Caco-2 (cell line): Measurements from ENCODE around the gene SUMF2. TPM values are rescaled to one million over a fixed set of nuclear protein-coding genes. Genes with fewer than 3 reads are reported as not detected.
"Not testable (repeated sequence)": the region's sequence is repeated elsewhere in the genome, so short reads cannot be mapped to it uniquely, and the experiment has no call there.

ENCODE experiments used
- BruUV-seq: library from RNA; stranded (reverse); fragments of 400-500 nt; replicated peaks from 2 replicates; lab custom pipeline; 2021; lab: Mats Ljungman, UMichigan
- CTCF ChIA-PET: fragments of 300-600 bp; sonication (Branson Sonifier 250); formaldehyde crosslinking; loops from one replicate; lab custom pipeline; 2022; ENCODE audit warnings: antibody characterized with exemption; lab: Charles Lee
- POLR2A ChIA-PET: fragments of 300-600 bp; sonication (Branson Sonifier 250); formaldehyde crosslinking; loops from one replicate; lab custom pipeline; 2022; ENCODE audit warnings: antibody characterized with exemption; lab: Charles Lee
- DNase-seq, 2 experiments: peaks; one replicate each; pipeline versions ENCODE4 v3.0.0 to v3.0.0-alpha.2; 2020 to 2022
- H3K27me3 ChIP-seq: replicated peaks from 2 replicates; pipeline ENCODE4 v1.6.0; 2011; ENCODE audit warnings: low read length; ENCODE audit not compliant: control insufficient read depth, insufficient read depth
- H3K36me3 ChIP-seq: 2 replicates; pipeline ENCODE4 v1.5.1; 2011; ENCODE audit warnings: low read length; ENCODE audit not compliant: control insufficient read depth, insufficient read depth
- H3K4me1 ChIP-seq: fragments of 250-450 bp; sonication (Bioruptor Pico); 2 replicates; pipeline ENCODE4 v1.5.1; 2020; ENCODE audit warnings: mild to moderate bottlenecking
- H3K4me3 ChIP-seq: 2 replicates; pipeline ENCODE4 v1.5.1; 2011; ENCODE audit warnings: low read depth, mild to moderate bottlenecking, control low read depth, low read length
- H3K9me3 ChIP-seq: fragments of 250-450 bp; sonication (Bioruptor Pico); 2 replicates; pipeline ENCODE4 v1.5.1; 2020; ENCODE audit warnings: mild to moderate bottlenecking, moderate library complexity
- H3K27ac Mint-ChIP-seq: one replicate; pipeline ENCODE4 v1.8.0; 2022; ENCODE audit warnings: mixed read lengths; ENCODE audit not compliant: unreplicated experiment
- H3K27me3 Mint-ChIP-seq: one replicate; pipeline ENCODE4 v1.8.0; 2022; ENCODE audit warnings: mixed read lengths; ENCODE audit not compliant: insufficient read depth, unreplicated experiment
- H3K36me3 Mint-ChIP-seq: one replicate; pipeline ENCODE4 v1.8.0; 2022; ENCODE audit warnings: mild to moderate bottlenecking, mixed read lengths; ENCODE audit not compliant: insufficient read depth, unreplicated experiment
- H3K4me1 Mint-ChIP-seq: one replicate; pipeline ENCODE4 v1.8.0; 2022; ENCODE audit warnings: low read depth, mixed read lengths; ENCODE audit not compliant: unreplicated experiment
- H3K4me3 Mint-ChIP-seq: one replicate; pipeline ENCODE4 v1.8.0; 2022; ENCODE audit warnings: mild to moderate bottlenecking, moderate library complexity, mixed read lengths; ENCODE audit not compliant: unreplicated experiment
- H3K9me3 Mint-ChIP-seq: one replicate; pipeline ENCODE4 v1.8.0; 2022; ENCODE audit warnings: mixed read lengths; ENCODE audit not compliant: unreplicated experiment
- intact Hi-C: fragments of 100-400 bp; cut with micrococcal nuclease; formaldehyde crosslinking; loops from one replicate; pipeline ENCODE4 v1.10.0; 2022; ENCODE audit not compliant: unreplicated experiment
- total RNA-seq: library from RNA; stranded (reverse); gene quantifications from 2 replicates; pipeline ENCODE4 v1.2.3, GENCODE V29; 2022
- TF ChIP-seq, protein P1 (sequence below), 2 experiments: fragments of 200-600 bp in 1 of 2; IDR thresholded peaks; 1 replicate in 1 of 2; 2 replicates in 1 of 2; pipeline versions ENCODE4 v1.5.1 to v1.8.0; 2011 to 2022; ENCODE audit warnings: antibody characterized with exemption in 1 of 2, control low read depth in 1 of 2, inconsistent platforms in 1 of 2, low read depth in 1 of 2, low read length in 1 of 2, mild to moderate bottlenecking in 1 of 2, moderate library complexity in 1 of 2; ENCODE audit not compliant: insufficient read depth in 1 of 2, severe bottlenecking in 1 of 2, unreplicated experiment in 1 of 2

Gene SUMF2
- total RNA-seq, 1 experiment from 2014 or later, result 172 TPM

DNA sequence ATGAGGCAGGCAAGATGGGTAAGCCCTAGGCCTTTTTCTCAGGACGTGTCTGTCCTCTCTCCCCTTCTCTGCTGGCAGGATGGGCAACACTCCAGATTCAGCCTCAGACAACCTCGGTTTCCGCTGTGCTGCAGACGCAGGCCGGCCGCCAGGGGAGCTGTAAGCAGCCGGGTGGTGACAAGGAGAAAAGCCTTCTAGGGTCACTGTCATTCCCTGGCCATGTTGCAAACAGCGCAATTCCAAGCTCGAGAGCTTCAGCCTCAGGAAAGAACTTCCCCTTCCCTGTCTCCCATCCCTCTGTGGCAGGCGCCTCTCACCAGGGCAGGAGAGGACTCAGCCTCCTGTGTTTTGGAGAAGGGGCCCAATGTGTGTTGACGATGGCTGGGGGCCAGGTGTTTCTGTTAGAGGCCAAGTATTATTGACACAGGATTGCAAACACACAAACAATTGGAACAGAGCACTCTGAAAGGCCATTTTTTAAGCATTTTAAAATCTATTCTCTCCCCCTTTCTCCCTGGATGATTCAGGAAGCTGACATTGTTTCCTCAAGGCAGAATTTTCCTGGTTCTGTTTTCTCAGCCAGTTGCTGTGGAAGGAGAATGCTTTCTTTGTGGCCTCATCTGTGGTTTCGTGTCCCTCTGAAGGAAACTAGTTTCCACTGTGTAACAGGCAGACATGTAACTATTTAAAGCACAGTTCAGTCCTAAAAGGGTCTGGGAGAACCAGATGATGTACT is 15.5 kb downstream of the SUMF2 start:
- no peak for DNase-seq
- POLR2A ChIA-PET, result no interaction called here
- no peaks in the 10 kb centered on the region for H3K27me3 ChIP-seq
- BruUV-seq, result TSS peak; percentile 81
- intact Hi-C loops, result loop anchor here (10.0 kb wide), 2 partner anchors 195 to 335 kb away; partner anchors contain the start of gene ZNF713
- TF ChIP-seq, protein P1, sequence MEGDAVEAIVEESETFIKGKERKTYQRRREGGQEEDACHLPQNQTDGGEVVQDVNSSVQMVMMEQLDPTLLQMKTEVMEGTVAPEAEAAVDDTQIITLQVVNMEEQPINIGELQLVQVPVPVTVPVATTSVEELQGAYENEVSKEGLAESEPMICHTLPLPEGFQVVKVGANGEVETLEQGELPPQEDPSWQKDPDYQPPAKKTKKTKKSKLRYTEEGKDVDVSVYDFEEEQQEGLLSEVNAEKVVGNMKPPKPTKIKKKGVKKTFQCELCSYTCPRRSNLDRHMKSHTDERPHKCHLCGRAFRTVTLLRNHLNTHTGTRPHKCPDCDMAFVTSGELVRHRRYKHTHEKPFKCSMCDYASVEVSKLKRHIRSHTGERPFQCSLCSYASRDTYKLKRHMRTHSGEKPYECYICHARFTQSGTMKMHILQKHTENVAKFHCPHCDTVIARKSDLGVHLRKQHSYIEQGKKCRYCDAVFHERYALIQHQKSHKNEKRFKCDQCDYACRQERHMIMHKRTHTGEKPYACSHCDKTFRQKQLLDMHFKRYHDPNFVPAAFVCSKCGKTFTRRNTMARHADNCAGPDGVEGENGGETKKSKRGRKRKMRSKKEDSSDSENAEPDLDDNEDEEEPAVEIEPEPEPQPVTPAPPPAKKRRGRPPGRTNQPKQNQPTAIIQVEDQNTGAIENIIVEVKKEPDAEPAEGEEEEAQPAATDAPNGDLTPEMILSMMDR (IDR thresholded peaks at IDR 0.05; ENCODE audit: insufficient read depth in 1 of 2, low read depth in 1 of 2, low read length in 1 of 2, severe bottlenecking in 1 of 2, unreplicated experiment in 1 of 2), result peak in 1 of 2 experiments; percentile 24
- no peaks in the 10 kb centered on the region for H3K27me3 Mint-ChIP-seq
- no peak overlapping the region for H3K27ac Mint-ChIP-seq
- H3K9me3 ChIP-seq, result no peaks in the 10 kb centered on the region
- H3K4me1 ChIP-seq, result no peaks in the 10 kb centered on the region
- no peaks in the 10 kb centered on the region for H3K4me1 Mint-ChIP-seq
- H3K4me3 Mint-ChIP-seq, result no peak overlapping the region
- peaks cover 1% of the 10 kb centered on the region; the same call in 1 of the 2 replicates for H3K36me3 ChIP-seq
- no peak overlapping the region for H3K4me3 ChIP-seq
- CTCF ChIA-PET, result no interaction called here
- H3K9me3 Mint-ChIP-seq, result no peaks in the 10 kb centered on the region
- H3K36me3 Mint-ChIP-seq, result peaks cover 11% of the 10 kb centered on the region

DNA sequence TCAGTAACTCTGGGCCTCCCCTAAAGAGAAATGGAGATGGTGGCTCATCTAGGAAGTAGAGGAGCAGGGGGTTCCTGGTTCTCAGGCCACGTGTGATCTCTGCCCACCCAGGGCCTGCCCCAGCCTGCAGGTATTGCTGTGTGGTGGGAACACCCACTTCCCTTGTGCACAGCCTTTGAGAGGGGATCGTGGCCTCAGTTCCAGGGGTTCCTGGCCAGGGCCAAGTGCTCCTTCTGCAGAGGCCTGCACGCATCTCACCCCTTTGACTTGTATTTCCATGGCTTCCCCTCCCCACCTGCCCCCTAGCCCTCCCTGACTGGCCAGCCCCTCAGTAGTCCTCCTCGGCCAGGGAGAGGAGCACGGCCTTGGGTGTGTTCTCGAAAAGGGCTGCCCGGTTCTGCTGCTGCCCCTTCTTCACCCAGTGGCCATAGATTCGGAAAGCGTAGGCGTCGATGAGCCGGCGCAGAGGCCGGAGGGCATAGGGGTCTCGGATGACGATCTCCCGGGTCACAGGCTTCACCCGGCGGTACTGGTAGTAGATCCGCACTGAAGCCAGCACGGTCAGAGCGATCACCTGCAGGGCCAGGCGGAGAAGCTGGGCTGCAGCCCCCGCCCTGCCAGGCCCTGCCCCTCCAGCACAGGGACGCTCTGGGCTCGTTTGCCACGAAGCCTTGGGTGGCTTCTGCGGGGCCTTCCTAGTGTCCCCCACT is 16.8 kb downstream of the SUMF2 start:
- intact Hi-C loops, CTCF ChIA-PET, H3K4me3 Mint-ChIP-seq, H3K9me3 ChIP-seq, H3K36me3 Mint-ChIP-seq, H3K4me1 Mint-ChIP-seq, H3K36me3 ChIP-seq, H3K27ac Mint-ChIP-seq, H3K27me3 ChIP-seq, BruUV-seq, DNase-seq, H3K9me3 Mint-ChIP-seq, H3K4me1 ChIP-seq, H3K4me3 ChIP-seq, H3K27me3 Mint-ChIP-seq, POLR2A ChIA-PET: not testable (repeated sequence)

DNA sequence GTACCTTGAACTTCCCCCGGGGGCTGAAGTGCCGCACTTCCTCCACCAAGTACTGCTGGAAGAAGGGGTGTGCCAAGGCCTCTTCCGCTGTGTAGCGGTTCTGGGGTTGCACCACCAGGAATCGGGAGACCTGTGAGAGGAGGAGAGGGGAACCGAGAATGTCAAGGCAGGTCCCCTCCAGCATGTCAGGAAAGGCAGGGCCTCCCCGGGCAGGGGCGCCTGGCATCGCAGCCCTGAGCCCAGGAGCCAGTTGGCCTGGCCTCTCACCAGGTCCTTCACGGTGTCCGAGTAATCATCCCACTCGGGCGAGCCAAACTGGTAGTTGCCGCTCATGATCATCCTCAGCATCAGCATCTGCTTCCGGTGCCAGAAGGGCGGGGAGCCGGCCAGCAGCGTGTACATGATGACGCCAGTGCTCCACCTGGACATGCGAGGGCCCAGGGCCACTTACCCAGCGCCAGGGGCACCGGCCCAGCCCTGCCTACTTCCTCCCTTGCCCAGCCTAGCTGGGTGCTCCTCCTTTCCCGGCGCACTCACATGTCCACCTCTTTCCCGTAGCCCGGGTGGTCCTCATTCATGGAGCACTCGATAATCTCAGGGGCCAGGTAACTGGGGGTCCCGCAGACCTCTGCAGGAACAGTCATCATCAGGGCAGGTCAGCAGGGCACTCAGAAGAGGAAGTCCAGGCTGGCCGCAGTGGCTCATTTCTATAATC is 17.7 kb downstream of the SUMF2 start:
- Mint-ChIP-seq H3K4me1 (no peaks in the 10 kb centered on the region), H3K4me3 (no peak overlapping the region), H3K9me3 (no peaks in the 10 kb centered on the region), H3K36me3 (peaks cover 7% of the 10 kb centered on the region), H3K27ac (no peak overlapping the region), H3K27me3 (no peaks in the 10 kb centered on the region)
- TF ChIP-seq, protein P1 (IDR thresholded peaks at IDR 0.05; ENCODE audit: insufficient read depth in 1 of 2, low read depth in 1 of 2, low read length in 1 of 2, severe bottlenecking in 1 of 2, unreplicated experiment in 1 of 2), result no peak
- Histone ChIP-seq H3K4me3 (no peak overlapping the region), H3K4me1 (no peaks in the 10 kb centered on the region), H3K36me3 (peaks cover 1% of the 10 kb centered on the region; the same call in 1 of the 2 replicates), H3K9me3 (no peaks in the 10 kb centered on the region), H3K27me3 (no peaks in the 10 kb centered on the region)
- BruUV-seq, result no TSS peak
- POLR2A ChIA-PET, result no interaction called here
- no peak for DNase-seq
- intact Hi-C loops, result no loop called here
- CTCF ChIA-PET, result no interaction called here
